ENCODE measurements around the gene POP4. TPM values are rescaled to one million over a fixed set of nuclear protein-coding genes. Genes with fewer than 3 reads are reported as not detected.
"Not testable (repeated sequence)": the region's sequence is repeated elsewhere in the genome, so short reads cannot be mapped to it uniquely, and the experiment has no call there.

POP4 gene, protein sequence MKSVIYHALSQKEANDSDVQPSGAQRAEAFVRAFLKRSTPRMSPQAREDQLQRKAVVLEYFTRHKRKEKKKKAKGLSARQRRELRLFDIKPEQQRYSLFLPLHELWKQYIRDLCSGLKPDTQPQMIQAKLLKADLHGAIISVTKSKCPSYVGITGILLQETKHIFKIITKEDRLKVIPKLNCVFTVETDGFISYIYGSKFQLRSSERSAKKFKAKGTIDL
- total RNA-seq, result 61.5 TPM

DNA sequence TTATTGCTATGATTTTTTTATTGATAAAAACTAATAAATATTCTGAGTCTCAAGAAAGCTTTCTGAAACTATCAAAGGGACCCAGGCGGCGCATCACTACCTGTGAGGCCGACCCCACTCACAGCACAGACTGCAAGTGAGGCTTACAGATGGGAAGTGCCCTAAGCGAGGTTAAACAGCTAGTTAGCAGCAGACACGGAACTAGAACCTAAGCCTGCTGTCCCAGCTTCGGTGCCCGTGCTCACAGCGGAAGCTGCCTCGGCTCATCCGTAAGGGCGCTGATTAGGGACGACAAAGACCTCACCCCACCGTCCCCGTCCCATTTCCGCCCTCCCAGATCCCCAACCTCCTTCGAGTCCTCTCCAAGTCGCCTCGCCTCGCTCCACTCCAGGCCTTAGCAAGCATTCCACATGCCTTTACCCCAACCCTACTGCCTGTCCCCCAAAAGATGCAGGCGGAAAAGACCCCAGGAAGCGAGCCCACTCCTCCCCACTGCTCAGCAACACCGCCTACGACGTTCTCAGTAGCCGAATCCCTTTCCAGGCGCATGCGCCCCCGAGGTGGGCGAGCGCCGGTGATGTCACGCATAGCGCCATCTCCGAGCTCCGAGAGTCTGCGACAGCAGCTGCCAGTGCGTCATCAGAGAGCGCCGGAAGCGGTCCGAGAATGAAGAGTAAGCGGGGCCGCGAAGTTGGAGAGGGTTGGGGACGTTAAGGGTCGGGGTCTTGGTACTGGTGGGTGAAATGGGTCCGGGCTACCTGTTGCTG lies at the start of gene POP4:
POP4 (plus strand) TSS at position 631 of the 767 bp plus-strand sequence; CDS start at position 667, 36 bp downstream.
- peak; percentile 97 for DNase-seq (ENCODE audit: low spot score)

DNA sequence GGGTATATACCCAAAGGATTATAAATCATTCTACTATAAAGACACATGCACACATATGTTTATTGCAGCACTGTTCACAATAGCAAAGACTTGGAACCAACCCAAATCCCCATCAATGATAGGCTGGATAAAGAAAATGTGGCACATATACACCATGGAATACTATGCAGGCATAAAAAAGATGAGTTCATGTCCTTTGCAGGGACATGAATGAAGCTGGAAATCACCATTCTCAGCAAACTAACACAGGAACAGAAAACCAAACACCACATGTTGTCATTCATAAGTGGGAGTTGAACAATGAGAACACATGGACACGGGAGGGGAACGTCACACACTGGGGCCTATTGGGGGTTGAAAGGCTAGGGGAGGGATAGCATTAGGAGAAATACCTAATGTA lies 47.0 kb upstream of the POP4 start:
- not testable (repeated sequence) for DNase-seq (ENCODE audit: low spot score)

DNA sequence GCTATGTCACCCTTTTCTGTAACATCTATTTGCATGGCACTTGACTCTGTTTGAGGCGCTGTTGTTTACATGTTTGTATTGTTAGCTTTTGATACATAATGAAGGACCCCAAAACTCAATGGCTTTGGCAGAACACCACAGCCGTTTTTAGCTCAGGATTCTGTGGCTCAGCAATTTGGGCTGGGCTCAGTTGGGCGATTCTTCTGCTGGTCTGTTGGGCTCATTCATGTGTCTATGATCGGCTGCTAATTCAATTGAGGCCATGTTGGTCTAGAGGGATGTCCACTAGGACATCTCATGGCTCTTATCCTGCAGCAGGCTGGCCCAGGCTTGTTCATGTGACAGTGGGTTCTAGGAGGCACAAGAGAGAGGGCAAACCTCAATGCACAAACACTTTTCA lies 46.3 kb upstream of the POP4 start:
- no peak for DNase-seq (ENCODE audit: low spot score)

DNA sequence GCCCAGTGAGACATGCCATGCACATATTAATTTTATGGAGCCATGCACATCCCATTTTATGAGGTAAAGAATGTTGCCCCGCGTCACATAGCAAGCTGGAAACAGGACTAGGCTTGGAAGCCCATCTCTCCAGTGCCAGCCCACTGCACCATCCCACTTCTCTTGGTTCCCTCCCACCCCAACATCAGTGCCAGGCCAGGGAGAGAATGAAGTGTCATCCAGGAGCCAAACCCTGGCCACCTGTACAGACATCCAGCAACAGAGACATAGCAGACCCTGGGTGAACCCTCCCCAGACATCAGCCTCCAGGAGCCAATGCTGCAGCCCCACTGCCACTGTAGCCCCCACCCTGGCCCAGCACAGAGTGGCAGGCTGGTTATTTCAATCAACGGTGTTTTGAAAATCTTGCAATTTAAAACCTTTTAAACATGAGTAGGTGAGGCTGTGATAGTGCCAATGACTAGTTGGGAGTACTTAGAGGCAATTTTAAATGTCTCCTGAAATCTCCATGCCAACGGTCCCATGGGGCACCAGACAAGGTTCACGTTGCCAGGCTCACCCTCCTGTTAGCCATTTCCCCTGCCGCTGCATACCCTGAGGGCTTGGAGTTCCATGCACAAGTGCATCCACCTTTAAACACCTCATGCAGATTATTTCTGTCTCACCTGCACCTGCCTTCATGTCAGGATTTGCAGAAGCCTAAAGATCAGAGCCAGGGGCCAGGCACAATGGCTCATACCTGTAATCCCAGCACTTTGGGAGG lies 45.6 kb upstream of the POP4 start:
- no peak for DNase-seq (ENCODE audit: low spot score)

DNA sequence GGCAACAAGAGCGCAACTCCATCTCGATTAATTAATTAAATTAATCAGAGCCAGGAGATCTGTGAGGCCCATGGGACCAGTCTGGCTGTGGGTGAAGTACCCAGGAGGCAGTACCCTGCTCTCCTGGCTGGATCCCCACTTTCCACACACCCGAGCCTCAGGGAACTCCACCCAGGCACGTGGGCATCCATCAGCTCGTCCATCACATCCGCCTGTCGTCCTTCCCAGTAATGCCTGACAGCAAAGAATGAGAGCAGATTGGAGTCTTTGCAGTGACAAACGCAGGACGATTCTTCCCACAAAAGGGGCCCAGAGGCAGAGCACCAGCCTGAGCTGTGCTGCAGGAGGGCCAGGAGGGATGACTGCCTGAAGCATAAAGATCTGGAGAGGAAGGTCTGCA lies 44.5 kb upstream of the POP4 start:
- DNase-seq (ENCODE audit: low spot score), result no peak

DNA sequence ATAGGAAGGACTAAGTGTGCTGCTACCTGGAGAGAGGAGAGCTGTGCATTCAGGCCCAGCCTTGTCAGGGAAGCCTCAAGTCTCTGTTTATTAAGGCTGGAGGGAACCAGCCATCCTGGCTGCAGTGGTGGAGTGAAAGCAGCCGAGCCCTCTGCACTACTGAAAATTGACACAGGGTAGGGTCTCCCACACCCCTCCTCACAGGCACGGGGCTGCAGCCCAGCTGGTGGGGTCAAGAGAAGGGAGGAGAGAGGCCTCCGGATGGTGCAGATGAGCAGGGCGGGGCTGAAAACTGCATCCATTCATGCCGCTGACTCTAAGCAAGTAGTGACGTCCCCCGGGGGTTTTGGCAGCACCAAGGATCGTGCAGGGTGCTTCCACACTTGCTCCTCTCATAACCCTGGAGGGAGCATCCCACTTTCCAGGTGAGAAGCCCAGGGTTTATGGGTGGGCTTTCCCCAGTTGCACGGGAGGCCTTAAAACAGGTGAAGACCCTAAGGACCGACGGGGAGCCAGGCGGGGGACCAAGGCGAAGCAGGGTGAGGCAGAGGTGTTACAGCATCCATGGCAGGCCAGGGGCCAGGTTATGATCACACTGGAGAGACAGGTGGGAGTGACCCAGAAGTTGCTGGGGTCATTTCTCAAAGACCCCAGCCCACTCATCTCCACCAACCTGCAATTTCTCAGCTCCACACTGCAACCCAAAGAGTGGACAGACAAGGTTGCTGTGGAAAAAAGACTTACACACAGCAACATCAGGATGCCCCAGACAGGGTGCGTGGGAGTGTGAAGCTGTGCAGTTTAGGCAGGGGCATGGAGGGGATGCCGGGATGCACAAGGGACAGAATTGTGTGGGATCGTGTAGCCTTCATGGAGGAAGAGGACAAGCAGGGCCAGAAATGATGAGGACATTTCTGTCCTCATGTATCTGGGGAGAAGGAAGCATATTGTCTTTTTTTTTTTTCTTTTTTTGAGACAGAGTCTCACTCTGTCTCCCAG lies 43.5 kb upstream of the POP4 start:
- no peak for DNase-seq (ENCODE audit: low spot score)

DNA sequence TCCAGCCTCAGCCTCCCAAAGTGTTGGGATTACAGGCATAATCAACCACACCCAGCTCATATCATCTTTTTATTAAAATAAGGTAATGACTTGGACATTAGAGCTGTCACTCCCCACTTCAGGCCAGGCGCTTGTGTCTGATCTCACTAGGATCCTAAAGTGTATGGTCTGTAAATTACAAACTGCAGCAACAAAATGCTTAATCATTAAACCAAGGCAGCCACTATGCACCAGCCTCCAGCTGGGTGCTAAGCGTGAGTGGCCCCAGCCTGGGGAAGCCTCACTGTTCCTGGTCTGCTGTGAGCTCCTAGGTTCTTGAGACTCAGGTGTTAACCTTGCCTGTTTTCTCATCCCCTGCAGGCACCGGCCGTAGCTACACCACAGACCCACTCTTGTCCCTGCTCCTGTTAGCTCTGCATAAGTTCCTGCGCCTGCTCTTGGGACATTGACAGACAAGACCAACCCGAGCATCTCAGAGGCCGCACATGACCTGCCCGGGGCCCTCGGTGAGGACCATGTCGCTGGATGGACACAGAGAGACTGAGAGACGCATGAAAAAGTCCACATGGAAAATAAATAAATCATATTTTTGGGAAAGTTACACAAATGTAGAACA lies 42.5 kb upstream of the POP4 start:
- DNase-seq (ENCODE audit: low spot score), result no peak

DNA sequence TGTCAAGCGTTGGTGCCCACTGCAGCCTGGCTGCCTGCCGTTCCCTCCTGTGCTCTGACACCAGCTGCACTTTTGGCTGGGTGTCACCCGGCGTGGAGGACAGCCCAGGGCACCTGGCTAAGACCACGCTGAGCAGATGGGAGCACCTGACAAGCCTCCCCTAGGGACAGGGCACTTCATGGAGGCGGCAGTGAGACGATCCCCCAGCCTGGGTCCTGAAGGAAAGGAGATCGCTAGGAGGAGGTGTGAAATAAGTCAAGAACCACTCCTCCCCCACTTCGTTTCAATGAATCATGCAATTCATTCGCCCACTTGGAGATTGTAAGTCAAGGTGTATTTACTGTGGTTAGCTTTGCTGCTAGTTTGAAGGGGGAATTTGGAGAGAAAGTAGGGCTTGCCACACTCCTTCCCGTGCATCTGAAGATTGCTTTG lies 41.5 kb upstream of the POP4 start:
- DNase-seq (ENCODE audit: low spot score), result no peak

DNA sequence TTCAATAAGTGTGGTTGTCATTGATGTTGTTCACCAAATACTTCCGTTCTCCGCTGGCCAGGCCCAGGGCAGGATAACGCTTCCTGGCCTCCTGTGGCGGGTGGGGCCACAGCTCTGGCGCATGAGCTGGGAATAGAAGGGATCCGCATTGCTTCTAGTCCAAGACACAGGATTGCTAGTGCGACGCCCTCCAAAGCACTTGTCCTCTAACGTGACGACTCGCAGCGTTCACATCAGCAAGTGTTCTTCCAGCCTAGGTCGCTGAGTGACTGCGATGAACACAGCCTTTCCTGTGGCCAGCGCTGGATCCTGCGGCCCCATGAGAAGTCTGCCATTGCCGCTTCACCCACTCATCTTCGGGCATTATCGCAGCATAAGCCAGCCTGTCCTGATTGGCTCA lies 40.9 kb upstream of the POP4 start:
- no peak for DNase-seq (ENCODE audit: low spot score)

DNA sequence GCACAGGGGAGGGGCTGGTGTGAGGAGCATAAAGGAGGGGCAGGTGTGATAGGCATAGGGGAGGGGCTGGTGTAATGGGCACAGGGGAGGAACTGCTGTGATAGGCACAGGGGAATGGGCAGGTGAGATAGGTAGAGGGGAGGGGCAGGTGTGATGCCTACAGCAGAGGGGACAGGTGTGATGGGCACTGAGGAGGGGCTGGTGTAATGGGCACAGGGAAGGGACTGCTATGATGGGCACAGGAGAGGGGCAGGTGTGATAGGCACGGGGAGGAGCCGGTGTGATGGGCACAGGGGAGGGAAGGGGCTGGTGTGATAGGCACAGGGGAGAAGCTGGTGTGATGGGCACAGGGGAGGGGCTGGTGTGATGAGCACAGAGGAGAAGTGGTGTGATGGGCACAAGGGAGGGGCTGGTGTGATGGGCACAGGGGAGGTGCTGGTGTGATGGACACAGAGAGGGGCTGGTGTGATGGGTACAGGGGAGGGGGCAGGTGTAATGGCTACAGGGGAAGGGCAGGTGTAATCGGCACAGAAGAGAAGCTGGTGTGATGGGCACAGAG lies 39.5 kb upstream of the POP4 start:
- DNase-seq (ENCODE audit: low spot score), result no peak

DNA sequence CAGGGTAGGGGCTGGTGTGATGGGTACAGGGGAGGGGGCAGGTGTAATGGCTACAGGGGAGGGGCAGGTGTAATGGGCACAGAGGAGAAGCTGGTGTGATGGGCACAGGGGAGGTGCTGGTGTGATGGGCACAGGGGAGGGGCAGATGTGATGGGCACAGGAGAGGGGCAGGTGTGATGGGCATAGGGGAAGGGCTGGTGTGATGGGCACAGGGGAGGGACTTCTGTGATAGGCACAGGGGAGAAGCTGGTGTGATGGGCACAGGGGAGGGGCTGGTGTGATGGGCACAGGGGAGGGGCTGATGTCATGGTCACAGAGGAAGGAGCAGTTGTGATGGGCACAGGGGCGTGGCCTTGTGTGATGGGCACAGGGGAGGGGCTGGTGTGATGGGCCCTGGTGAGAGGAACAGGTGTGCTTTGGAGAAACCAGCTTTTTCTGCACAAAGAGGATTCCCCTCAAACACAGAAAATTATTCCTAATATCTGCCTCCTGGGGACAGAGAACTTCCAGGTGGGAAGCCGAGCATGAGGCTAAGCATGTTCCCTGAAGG lies 38.6 kb upstream of the POP4 start:
- no peak for DNase-seq (ENCODE audit: low spot score)

DNA sequence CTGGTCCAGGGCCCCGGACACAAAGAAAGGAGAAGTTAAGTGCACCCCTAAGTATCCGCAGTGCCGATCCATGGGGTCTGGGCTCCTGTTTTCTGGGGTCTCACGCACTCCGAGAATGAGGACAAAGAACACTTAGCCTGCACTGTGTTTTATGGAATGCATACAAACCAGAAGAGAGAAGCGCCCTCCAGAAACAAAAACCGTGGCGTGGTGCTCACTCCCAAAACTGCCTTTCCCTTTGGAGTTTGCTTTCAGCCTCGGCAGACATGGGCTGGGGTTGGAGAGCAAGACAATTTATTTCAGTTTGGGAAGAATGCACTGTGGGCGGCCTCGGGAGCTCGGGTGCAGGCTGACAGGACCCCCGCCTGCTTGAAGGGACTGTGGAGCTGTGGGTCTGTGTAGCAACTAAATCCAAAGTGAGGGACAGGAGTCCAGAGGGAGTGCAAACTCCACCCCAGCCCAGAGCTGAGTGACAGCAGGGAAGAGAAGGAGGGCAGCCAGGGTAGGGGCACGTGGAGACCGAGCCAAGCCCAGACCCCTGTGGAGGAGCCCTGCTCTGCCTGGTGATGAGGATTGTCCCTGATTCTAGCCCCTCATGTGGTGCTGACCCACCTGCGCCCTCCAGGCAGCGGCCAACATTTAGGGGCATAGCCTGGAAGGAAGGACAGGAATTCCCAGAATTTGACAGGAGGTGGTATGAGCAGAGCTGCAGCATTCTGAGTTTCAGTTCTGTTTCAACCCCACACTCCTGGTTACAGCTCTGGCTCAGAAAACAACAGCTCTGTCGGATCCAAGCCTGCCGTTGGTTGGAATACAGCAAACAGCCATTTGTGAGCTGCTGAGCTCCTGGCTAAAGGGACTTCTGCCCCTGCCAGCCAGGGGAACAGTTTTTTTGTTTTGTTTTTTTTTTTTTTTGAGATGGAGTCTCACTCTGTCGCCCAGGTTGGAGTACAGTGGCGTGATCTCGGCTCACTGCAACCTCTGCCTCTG lies 37.8 kb upstream of the POP4 start:
- no peak for DNase-seq (ENCODE audit: low spot score)

DNA sequence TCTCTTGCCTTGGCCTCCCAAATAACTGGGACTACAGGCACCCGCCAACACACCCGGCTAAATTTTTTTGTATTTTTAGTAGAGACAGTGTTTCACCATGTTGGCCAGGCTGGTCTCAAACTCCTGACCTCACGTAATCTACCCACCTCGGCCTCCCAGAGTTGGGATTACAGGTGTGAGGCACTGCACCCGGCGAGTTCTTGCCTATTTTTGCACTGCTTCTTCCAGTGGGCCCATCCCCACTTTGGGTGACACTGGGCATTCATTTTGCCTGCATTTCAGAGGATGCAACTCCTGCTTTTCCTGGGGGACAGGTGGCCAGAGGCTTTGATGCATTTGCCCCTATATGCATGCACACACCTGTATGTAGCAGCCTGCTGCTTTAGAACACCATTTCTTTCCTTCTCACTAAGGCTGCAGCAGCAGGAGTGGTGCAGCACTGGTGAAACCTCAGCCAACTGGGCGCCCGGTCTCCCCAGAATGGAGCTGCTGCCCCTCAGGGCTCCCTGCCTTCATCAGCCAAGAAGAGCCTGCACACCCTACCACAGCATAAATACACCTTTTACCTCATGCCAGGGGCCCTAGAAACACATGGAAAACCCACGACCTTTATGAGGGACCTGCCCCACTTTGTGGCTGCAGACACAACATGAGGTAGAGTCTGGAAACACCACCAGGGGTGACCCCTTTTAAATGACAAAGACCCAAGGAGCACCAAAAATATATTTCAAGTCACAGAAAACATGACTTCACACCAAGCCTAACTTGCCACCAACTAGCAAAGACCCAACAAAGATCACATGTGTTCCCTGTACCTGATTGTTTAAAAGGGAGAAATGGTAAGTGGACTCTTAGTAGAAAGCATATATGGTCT lies 36.8 kb upstream of the POP4 start:
- no peak for DNase-seq (ENCODE audit: low spot score)

DNA sequence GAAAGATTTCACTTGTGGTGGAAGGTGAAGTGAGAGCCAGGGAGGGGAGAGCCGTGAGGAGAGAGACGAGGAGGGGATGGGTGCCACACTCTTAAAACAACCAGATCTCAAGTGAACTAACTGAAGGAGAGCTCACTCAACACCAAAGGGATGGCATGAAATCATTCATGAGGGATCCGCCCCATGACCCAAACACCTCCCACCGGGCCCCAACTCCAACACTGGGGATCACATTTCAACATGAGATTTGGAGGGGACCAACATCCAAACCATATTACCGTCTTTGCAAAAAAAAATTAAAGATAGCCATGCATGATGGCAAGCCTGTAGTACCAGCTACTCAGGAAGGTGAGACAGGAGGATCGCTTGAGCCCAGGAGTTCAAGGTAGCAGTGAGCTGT lies 34.9 kb upstream of the POP4 start:
- DNase-seq (ENCODE audit: low spot score), result no peak

DNA sequence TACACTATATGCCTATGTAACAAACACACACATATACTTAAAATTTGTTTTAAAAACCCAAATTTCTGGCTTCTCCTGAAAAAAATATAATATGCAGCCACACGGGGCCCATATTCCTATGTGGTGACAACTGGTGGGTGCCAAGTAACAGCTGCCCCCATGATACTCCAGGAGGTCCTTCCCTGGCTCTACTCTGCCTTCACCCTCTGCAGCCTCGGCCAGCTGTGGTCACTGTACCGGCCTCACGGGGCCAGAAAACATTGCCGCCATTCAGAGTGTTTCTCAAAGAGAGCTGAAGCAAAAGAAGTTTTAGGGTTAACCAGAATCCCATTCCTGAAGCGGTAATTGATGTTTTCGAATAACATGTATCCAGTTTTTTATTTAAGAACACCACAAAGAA lies 32.6 kb upstream of the POP4 start:
- no peak for DNase-seq (ENCODE audit: low spot score)

DNA sequence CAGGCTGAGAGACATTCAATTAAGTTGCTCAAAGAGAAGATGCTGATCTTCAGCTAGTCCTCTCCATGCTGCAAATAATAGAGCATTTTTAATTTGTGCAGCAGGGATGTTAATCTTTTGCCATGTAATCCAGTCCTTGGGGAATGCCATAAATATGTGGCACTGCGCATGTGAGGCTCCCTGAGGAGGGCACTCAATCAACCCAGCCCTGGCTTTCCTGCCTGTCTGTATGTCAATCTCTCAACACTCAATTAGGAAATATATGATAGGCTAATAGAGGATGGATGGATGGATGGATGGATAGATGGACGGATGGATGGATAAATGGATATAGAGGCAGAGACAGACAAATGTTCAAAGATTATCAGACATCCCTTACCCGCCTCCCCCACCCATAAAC lies 31.6 kb upstream of the POP4 start:
- no peak for DNase-seq (ENCODE audit: low spot score)

DNA sequence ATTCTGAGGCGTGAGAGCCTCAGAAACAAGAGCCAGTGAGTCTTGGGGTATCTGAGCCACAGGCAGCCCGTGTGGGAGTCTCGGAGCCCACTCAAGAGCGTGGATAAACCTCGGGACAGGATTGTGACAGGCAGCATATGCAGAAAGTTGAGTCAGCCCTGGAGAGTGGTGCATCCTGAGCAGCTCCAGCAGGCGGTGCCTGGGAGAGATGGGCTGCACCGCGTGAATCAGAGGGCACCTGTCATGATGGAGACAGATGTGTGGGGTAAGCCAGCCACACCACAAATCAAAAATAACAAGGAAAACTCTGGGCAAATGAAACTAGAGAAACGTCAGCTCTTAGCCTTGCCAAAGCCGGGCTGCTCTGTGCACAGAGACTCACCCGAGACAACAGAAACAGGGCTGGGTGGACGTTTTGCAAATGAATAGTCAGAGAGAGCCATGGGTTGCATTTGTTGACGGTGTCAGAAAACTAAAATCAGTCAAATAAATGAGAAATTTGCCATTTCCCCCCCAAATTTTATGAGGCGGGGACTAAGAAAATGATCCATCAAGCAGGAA lies 30.0 kb upstream of the POP4 start:
- no peak for DNase-seq (ENCODE audit: low spot score)

Data from ureter (tissue), 1 donor.